Medulla oblongata (tissue), 1 donor: ENCODE data around the gene YPEL2.
A peak's percentile ranks its signal among the peaks of the same experiment; 100 is the strongest.

Source experiments
- DNase-seq: peaks from one replicate; pipeline ENCODE4 v3.0.0-alpha.2; 2015; ENCODE audit errors: extremely low spot score

The YPEL2 gene

DNA sequence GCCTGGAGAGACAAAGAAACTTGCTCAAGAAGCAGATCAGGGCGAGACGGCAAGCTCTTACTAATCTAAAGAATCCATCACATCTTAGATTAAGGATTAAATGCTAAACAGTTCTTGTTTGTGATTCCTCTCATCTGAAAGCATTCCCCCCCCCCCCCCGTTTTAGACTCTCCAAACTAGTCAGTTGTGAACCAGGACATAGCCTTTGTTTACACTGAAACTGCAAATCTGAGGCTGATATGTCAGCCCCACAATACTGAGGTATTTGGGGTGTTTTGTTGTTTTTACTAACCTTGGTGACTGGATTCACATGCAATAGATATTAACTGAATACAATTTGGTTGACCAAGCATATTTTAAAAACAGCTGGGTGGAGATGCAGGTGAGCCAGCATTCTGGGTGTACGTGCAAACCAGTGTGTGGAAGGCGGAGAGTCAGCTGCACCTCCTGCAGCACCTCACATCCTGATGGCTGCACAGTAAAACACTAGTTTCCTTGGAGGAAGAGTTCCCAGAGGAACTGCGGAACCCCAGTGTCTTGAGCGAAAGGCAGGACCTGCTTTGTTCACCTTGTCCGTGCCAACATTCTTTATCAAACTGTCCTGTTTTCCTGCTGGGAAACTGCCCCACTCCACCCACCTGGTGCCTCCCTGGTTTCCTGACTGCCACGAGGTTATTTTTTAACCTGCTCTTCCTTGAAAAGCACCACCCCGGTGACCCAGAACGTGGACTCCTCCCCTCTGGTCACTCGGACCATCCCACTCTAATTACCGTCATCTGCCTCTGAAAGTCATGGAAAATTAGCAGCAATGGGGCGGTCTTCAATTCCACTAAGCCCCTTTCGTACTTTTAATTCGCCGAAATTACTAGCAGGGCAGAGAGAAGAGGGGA is 1.2 kb upstream of the YPEL2 start:
- DNase-seq, result peak; percentile 51

DNA sequence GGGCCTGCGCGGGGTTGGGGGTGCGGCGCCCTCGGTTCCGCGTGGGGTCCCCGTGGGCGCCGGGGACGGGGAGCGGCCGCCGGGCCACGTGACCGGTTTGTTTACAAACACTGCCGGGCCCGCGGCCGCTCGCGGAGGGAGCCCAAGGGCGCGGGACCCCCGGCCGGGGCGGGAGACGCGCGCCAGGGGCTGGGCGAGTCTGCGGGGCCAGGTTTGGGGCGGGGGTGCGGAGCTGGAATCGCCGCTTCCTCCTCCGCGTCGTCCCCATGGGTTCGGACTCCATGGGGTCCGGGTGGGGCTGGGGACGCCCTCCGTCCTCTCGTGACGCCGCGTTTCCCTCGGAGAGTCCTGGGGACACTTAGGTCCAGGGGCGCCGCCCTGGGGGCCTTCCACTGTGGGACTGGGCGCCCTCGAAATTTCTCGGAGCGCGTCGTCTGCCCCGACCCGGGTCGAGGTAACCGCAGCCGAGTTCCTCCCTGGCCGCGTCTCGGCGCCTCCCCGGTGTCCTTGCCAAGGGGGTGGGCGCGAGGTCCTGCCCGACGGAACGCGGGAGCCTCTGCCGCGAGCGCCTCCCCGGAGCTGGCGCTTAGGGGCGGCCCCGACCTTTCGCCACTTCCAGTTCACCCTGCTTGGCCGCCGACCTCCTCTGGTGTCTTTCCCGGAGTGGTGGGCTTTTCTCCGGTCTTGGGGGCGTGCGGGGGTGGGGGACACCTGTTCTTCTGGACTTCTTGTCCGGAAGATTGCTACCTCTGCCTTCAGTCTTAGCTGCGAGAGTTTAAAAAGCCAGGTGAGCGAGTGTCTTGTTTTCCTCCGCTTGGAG is 684 bp downstream of the YPEL2 start:
- DNase-seq, result peak; percentile 22

DNA sequence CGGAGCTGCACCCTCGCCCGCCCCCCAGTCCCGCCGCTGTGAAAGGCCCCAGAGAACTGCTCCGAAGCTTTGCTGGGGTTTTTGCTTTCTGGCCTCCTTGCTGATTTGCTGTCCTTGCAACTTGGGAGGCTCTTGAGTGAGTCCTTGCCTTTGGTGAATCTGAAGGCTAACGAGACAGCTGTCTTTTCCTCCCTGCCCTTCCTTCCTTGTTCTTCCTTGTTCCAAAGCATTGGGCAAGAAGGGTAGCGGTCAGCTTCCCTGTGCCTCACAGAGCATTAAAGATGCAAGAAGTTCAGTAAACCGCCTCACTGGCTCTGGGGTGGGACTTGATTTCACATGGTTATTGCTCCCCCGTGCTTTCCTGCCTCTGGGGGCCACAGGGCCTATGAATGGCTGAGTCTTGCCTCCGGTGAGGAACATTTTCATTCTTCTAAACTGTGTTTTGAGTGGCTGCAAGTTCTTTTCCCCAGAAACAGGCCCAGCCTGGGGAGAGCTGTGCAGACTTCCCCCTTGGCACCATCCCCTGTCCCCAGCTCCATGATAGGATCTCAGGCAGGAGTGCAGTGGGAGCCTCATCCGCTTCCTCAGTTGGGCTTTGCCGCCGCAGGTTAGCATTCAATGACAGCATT is 1.4 kb downstream of the YPEL2 start:
- peak; percentile 73 for DNase-seq

DNA sequence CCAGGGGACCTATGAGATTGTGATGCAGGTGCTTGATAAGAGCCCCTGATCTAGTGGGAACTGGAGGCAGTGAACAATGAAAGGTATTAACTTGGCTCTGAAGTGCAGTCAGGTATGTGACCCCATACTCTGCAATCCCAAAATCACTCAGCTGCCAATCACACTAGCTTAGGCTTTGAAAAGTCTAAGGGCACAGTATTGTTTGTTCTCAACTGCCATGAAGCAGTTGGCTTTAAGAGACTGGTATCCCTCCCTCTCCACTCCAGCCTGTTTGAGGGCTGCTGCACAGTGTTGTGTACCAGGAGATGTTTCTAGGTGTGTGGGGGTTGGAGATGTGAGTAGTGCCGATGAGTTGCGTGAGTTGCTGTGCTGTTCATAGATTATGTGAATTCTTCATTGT is 2.4 kb downstream of the YPEL2 start:
- DNase-seq, result peak; percentile 35

DNA sequence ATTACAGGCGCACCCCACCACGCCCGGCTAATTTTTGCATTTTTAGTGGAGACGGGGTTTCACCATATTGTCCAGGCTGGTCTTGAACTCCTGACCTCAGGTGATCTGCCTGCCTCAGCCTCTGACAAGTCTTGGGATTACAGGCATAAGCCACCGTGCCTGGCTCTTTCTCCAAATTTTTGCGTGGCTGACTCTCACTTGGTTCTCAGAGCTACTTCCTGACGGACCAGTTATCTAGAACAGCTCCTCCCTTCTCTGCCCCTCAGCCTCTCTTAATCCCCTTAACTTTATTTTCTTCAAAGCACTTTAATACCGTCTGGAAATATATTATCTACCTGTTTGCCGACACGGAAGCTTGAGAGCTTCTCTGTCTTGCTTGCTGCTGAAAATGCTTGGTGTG is 4.2 kb downstream of the YPEL2 start:
- peak; percentile 15 for DNase-seq

DNA sequence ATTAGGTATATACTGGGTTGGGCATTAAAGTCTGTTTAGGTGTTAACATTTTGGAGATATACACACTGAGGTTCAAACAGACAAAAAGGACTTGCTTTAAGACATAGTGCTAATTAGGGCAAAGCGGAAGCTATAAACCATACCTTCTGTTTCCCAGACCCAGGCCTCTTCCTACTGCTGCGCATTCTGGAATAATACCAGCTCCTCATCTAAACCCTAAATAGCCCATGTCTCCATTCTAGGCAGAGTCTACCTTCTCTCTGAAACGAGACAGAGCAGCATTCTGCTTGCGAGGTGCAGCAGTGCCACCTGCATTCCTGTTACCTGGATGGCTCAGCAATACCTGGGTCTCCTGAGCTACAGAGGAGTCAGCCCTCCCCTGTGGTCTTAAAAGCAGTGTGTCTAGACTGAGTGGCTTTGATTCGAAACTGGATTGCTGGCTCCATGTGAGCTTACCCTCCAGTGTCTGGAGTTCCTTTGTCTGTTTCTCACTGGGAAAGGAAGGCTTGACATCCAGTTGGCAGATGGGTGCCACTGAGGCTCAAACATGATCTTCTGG is 6.4 kb downstream of the YPEL2 start:
- peak; percentile 5 for DNase-seq

DNA sequence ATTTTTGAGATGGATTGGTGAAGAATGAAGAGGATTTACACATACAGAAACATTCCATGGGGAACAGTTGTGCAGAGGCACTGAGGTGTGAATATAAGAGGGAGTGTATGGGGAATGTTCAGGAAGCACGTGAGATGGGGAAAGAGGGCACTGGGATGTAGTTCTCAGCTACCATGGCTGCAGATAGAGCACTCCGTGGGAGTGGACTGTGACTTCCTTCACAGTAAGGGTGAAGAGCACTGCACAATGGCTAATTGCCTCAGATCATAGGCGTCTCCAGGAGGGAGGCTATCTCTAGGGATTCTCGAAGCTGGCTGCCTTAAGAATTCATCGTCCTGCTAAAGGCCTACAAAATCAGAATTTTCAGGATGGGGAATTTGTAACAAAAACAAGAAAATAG is 7.0 kb downstream of the YPEL2 start:
- peak; percentile 4 for DNase-seq

DNA sequence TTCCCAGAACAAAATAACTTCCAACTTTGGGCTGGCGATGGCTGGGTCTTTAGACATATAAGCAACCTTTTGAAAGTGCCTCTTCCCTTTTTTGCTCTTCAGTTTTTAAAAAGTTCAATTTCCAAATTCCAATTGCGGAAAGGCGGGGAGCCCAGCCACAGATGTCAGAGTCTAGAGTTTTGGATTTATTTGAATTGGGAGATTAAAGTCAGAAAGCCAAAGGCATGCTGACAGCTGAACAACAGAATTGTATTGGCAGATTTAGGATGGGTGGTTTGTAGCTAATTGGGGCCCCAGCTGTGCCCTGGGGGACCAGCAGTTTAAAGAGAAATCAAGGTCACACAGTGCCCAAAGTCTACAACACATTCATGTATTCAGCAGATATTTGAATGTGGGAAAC is 10.5 kb downstream of the YPEL2 start:
- peak; percentile 2 for DNase-seq

DNA sequence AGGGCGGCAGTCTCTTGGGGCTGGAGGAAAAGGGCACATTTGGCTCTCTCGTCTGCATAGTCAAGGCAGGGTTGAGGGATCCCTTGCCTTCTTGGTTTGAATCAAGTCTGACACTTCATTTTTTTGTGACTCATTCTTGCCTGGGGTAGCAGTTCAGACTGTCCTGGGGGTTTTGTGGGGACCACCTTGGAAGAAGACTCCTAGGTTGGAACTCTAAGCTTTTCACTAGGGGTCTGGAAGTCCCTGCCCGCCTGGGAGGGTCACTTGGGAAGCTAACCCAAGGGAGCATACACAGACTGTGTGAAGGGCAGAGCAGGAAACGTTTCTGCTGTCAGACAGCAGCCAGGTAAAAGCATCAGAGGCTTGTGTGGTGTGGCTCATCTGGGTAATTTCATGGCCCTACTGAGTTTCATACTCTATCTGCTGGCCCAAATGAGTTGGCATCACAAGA is 11.3 kb downstream of the YPEL2 start:
- no peak for DNase-seq

DNA sequence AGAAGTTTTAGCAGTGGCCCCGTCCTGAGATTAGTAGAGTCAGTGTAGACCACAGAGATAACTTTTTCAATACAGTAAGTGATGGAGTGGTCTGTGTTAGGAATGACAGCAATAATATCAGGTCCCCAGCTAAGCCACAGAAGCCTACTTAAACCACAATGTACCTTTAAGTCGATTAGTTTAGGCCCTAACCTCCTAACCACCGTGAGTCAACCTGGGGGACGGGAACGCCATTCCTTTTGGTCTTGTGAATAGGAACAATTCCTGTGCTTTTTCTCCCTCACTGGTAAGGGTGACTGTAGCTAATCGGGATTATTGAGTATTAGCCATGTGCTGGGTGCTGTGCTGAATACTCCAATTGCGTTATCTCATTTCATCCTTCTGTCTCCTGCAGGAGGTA is 14.0 kb downstream of the YPEL2 start:
- no peak for DNase-seq

DNA sequence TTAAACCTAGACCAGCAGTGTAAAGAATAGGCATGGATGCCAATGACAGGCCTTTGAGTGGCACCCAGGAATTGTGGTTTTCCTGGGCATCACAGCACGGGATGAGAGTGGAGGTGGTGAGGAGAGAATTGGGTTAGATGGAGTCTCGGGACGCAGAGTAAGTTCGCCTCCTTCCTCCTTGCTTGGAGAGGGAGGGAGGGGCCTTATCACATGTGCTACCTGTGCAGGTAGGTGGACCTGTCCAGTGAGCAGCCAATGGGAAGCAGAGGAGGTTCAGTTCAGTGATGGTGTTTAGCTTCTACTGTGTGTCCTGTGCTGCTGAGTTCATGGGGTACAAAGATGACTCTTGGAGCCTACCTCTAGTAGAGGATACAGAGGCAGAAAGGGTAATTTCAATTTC is 14.9 kb downstream of the YPEL2 start:
- no peak for DNase-seq

DNA sequence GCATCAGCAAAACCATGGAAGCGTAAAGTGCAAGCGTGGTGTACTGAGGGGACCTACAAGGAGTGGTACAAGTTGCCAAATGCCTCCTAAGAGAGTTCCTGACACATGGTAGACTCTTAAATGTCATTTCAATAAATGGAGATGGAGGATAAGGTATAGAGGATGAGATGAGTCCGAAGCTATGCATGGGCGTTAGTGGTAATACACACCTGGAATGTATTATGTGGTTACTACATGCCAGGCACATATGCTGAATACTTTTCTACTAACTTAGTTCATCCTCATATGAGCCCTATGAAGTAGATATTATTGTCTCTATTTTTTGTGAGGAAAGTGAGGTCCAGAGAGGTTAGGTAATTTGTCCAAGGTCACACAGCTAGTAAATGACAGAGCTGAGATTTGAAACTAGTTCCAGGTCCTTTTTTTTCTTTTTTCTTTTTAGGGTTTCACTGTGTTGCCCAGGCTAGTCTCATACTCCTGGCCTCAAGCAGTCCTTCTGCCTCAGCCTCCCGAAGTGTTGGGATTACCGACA is 15.5 kb downstream of the YPEL2 start:
- no peak for DNase-seq

DNA sequence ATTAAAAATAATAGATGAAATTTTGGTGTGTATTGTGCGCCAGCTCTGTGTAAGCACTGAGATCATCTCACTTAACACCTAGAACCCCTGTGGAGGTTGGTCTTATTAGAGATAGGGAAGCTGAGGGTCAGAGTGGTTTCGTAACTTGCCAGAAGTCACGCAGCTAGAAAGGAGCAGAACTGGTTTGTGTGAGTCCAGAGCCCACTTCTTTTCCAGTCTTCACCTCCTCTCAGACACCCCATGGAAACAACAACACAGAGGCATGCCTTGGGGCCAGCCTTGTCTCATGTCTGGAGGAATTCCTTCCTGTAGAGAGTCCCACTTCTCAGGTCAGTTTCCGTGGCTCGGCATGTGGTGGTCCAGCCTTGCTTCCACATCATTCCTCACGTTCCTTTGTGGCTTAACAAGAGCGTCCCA is 16.5 kb downstream of the YPEL2 start:
- DNase-seq, result no peak

DNA sequence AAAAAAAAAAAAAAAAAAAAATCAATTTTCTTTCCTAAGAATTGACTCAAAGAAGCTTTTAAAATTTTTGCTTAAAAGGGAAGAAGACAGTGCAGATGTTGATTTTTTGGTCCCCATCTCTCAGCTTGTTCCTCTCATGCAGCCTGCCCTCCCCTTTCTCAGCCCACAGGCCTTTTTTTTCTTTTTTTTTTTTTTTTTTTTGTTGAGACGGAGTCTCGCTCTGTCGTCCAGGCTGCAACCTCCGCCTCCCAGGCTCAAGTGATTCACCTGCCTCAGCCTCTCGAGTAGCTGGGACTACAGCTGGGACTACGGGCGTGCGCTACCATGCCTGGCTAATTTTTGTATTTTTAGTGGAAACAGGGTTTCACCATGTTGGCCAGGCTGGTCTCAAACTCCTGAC is 17.7 kb downstream of the YPEL2 start:
- no peak for DNase-seq

DNA sequence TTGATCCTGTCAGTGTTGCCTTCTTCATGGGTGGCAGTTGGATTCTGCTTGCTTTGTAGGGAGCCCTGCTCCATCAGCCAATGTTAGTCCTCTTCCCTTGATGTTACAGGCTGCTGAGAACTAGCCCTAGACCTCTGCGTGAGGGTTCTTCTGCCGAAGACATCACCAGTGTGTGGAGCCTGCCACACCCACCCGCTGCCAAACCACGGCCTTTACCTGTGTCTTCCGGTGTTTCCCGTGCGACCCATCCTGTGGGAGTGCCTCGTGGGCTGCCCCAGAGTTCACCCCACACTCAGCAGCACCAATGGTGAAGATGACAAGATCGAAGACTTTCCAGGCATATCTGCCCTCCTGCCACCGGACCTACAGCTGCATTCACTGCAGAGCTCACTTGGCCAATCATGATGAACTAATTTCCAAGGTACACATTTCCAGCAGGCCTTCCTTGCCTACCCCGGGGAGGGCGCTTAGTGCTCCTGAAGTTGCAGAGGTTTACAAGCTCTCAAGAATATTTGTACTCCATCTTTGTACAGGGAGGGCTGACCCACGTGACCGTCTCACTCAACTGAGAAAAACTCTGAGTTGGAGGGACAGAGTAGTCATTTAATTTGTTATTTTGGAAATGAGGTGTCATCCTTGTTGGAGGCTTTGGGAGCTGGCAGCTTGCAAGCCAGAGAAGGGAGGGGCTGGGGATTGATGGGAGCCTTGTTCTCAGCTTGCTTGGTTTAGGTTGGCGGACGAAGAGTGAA is 21.8 kb downstream of the YPEL2 start:
- no peak for DNase-seq

DNA sequence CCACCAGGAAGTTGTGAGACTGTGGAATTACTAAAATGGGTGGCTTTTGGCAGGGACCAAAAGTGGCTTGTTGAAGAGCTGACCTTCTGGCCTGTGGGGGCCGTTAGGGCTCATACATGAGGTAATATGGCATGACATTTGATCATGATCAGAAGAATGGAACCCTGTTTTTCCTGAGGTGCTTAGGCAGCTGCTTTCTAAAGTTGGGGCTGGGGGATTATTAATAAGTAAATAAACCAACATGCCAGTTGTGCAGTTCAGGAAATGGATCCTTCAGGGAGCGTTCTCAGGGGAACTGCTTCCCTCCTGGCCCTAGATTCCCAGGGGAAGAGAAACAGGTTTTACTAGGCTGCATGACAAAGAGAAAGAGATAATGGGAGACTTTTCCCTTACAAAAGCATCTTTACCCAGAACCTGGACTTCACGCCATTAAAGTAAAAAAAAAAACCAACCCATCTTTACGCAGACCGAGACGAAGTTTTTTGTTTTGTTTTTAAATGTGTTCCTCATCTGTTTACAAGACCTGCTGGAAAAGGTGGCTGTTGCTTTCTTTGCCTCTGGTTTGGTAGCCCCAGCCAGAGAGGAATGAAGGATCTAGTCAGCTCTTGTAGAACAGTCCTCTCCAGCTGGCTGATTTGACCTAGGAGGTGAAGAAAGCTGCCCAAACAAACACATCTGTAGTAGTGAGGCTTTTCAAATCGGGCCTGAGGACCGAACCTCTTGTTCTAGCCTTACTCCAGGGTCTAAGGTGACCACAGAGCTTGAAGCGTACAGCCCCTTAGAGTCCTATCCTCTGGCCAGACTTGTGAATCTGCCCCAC is 22.7 kb downstream of the YPEL2 start:
- DNase-seq, result no peak

DNA sequence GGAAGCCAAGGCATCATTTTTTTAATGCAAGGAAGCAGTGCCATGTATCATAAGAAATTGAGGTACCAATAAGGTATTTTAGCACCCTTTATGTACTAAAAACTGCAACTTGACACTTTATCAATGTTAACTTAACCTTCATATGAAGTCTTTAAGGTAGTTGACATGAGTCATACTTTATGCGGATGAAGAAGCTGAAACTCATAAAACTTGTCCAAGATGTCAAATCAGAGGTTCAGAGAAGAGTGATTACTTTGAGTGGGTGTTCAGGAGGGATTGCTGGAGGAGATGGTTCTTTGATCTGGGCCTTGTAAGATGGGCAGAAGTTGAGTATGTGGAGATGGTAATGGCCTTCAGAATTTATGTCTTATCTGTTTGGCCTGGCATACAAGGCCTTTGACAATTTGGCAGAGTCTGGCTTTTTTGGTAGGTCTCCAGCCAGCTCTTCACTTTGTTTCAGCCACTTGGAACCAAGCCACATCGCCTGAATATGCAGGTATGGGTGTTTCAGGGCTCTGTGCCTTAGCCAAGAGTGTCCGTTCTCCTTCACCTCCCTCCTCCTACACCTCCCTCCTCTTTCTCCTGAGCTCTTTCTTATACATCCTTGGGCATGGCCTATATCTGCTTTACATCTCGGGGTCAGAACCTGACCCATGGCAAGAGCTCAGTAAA is 23.7 kb downstream of the YPEL2 start:
- DNase-seq, result no peak

DNA sequence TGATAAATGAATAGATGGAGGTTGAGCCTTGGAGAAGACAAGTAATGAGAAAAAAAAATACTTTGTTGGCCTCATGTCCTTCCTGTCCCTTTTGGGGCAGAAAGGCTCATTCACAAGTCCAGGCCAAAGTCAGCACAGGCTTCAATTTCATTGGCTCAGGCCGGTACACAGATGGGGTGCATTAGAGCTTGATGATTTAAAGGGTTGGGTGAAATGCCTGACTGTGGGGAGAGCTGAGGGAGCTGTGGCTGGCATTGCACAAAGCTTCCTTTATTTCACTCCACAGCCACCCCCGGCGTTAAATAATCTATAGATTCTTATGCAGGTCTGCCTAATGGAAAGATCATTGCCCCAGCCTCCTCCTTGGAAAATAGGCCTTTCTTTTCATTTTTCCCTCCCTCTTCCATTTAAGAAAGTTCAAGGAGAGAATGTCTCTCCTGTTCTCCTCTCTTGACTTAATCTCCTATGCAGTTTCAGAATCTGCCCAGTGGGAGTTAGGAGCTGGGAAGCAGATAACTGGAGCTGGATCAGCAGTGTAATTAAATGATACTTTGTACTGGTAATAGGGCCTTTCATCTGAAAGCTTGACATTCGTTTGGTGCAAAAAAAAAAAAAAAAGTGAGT is 24.4 kb downstream of the YPEL2 start:
- peak; percentile 88 for DNase-seq

DNA sequence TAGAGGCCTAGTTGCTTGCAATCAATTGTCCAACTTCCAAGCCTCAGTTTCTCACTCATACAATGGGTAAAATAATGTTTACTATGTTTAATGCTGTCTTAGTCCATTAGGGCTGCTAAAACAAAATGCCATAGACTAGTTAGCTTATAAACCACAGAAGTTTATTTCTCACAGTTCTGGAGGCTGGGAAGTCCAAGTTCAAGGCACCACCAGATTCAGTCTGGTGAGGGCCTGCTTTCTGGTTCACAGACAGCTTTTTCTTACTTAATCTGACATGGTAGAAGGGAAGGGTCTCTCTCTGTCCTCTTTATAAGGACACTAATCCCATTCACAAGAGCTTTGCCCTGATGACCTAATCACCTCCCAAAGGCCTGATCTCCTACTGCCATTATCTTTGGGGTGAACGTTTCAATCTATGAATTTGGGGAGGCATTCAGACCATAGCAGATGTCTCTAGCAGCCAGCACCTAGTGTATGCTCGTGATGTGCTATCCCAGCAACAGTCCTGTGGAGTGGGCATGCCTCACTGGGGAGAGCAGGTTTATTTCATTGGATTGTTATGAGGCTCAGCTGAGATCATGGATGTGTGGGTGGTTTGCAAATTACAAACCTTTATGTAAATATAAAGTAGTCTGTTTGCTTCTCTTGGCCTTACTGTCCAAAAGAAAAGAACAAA is 25.2 kb downstream of the YPEL2 start:
- no peak for DNase-seq
